IMR-90 (cell line): ENCODE data around the gene C7. TPM values are rescaled to one million over a fixed set of nuclear protein-coding genes. Genes with fewer than 3 reads are reported as not detected.

Source experiments
- ATAC-seq: fragments of 200-7000 bp; cut with Tn5 transposase; 2 replicates; pipeline ENCODE4 v1.9.1; 2020; ENCODE audit warnings: low read depth, mild to moderate bottlenecking, moderate library complexity
- BruUV-seq: library from RNA; stranded (reverse); fragments of 400-500 nt; replicated peaks from 2 replicates; lab custom pipeline; 2021; lab: Mats Ljungman, UMichigan
- CTCF ChIA-PET: fragments of 300-600 bp; formaldehyde crosslinking; extraction: SDS; loops from one replicate; lab custom pipeline; 2021; ENCODE audit warnings: antibody characterized with exemption; lab: Yijun Ruan, JAX
- POLR2A ChIA-PET: fragments of 300-600 bp; sonication (Branson Sonifier 250); formaldehyde crosslinking; loops from one replicate; lab custom pipeline; 2022; ENCODE audit warnings: antibody characterized with exemption; ENCODE audit not compliant: unreplicated experiment; lab: Charles Lee
- DNase-seq: peaks from one replicate; pipeline ENCODE4 v3.0.0; 2013
- H2AFZ ChIP-seq: replicated peaks from 2 replicates; pipeline ENCODE3; 2013; ENCODE audit warnings: low read length, mild to moderate bottlenecking; ENCODE audit not compliant: poor library complexity
- H2AK5ac ChIP-seq: 2 replicates; pipeline ENCODE4 v1.6.1; 2013; ENCODE audit warnings: low read depth, low read length, inconsistent platforms
- H2AK9ac ChIP-seq: replicated peaks from 2 replicates; pipeline ENCODE3; 2013; ENCODE audit warnings: mild to moderate bottlenecking, low read depth, low read length, moderate library complexity; ENCODE audit not compliant: poor library complexity
- H2BK120ac ChIP-seq: 2 replicates; pipeline ENCODE4 v1.6.1; 2013; ENCODE audit warnings: low read depth, low read length, inconsistent platforms
- H2BK15ac ChIP-seq: 3 replicates; pipeline ENCODE4 v1.6.1; 2013; ENCODE audit warnings: low read depth, low read length, inconsistent platforms
- H2BK20ac ChIP-seq: 2 replicates; pipeline ENCODE4 v1.6.1; 2013; ENCODE audit warnings: low read depth, mild to moderate bottlenecking, inconsistent platforms, low read length, moderate library complexity
- H2BK5ac ChIP-seq: 2 replicates; pipeline ENCODE4 v1.6.1; 2013; ENCODE audit warnings: mild to moderate bottlenecking, low read depth, low read length, inconsistent platforms; ENCODE audit not compliant: poor library complexity, severe bottlenecking
- H3K14ac ChIP-seq: replicated peaks from 2 replicates; pipeline ENCODE4 v1.6.1; 2013; ENCODE audit warnings: low read depth, low read length, inconsistent platforms
- H3K18ac ChIP-seq: 2 replicates; pipeline ENCODE4 v1.6.1; 2013; ENCODE audit warnings: low read depth, low read length, control low read depth
- H3K23ac ChIP-seq: 2 replicates; pipeline ENCODE4 v1.6.1; 2013; ENCODE audit warnings: low read depth, low read length, inconsistent platforms
- H3K27ac ChIP-seq: 2 replicates; pipeline ENCODE4 v1.5.1; 2013; ENCODE audit warnings: mild to moderate bottlenecking, control low read depth, low read length; ENCODE audit not compliant: insufficient read depth
- H3K27me3 ChIP-seq: 2 replicates; pipeline ENCODE4 v1.6.1; 2013; ENCODE audit warnings: low read length; ENCODE audit not compliant: control insufficient read depth, insufficient read depth
- H3K36me3 ChIP-seq: 2 replicates; pipeline ENCODE4 v1.6.1; 2013; ENCODE audit warnings: low read length, mixed read lengths; ENCODE audit not compliant: control insufficient read depth, insufficient read depth
- H3K4ac ChIP-seq: 2 replicates; pipeline ENCODE4 v1.6.1; 2013; ENCODE audit warnings: low read depth, low read length, inconsistent platforms
- H3K4me1 ChIP-seq: 2 replicates; pipeline ENCODE4 v1.6.1; 2013; ENCODE audit warnings: low read length, mixed read lengths; ENCODE audit not compliant: control insufficient read depth, insufficient read depth
- H3K4me2 ChIP-seq: 2 replicates; pipeline ENCODE4 v1.6.1; 2013; ENCODE audit warnings: low read depth, mild to moderate bottlenecking, control low read depth, low read length, moderate library complexity
- H3K4me3 ChIP-seq: 2 replicates; pipeline ENCODE4 v1.5.1; 2013; ENCODE audit warnings: low read depth, mild to moderate bottlenecking, control low read depth, low read length, moderate library complexity; ENCODE audit not compliant: insufficient read depth
- H3K56ac ChIP-seq: 2 replicates; pipeline ENCODE4 v1.6.1; 2013; ENCODE audit warnings: low read length, inconsistent platforms; ENCODE audit not compliant: insufficient read depth; ENCODE audit errors: extremely low read depth
- H3K79me1 ChIP-seq, 2 experiments: 2 replicates each; pipeline ENCODE4 v1.6.1; 2013; ENCODE audit warnings: low read length in 2 of 2, inconsistent platforms in 1 of 2, low read depth in 1 of 2
- H3K9ac ChIP-seq: 2 replicates; pipeline ENCODE4 v1.6.1; 2013; ENCODE audit warnings: low read depth, low read length, control low read depth
- H3K9me1 ChIP-seq: 2 replicates; pipeline ENCODE4 v1.6.1; 2013; ENCODE audit warnings: low read length, inconsistent platforms; ENCODE audit not compliant: insufficient read depth
- H3K9me3 ChIP-seq: 2 replicates; pipeline ENCODE4 v1.6.1; 2013; ENCODE audit warnings: low read length; ENCODE audit not compliant: control insufficient read depth, insufficient read depth
- H4K20me1 ChIP-seq: 2 replicates; pipeline ENCODE4 v1.6.1; 2013; ENCODE audit warnings: low read length, inconsistent platforms; ENCODE audit not compliant: insufficient read depth
- H4K5ac ChIP-seq: 2 replicates; pipeline ENCODE4 v1.6.1; 2013; ENCODE audit warnings: mild to moderate bottlenecking, low read depth, low read length, control low read depth
- H4K8ac ChIP-seq, 2 experiments: 2 replicates each; pipeline ENCODE4 v1.6.1; 2013; ENCODE audit warnings: low read depth in 2 of 2, low read length in 2 of 2, control low read depth in 1 of 2, inconsistent platforms in 1 of 2
- H4K91ac ChIP-seq: 2 replicates; pipeline ENCODE4 v1.6.1; 2013; ENCODE audit warnings: low read depth, low read length, inconsistent platforms; ENCODE audit not compliant: insufficient read depth
- CEBPB ChIP-seq: IDR thresholded peaks from 2 replicates; pipeline ENCODE4 v1.6.1; 2012; ENCODE audit warnings: low read depth, low read length, improper control_type of control experiment
- CHD1 ChIP-seq: IDR thresholded peaks from 2 replicates; pipeline ENCODE4 v1.6.1; 2012; ENCODE audit warnings: low read depth, low read length, improper control_type of control experiment
- MXI1 ChIP-seq: IDR thresholded peaks from 2 replicates; pipeline ENCODE4 v1.6.1; 2012; ENCODE audit warnings: low read depth, mild to moderate bottlenecking, low read length, moderate library complexity, borderline replicate concordance
- SMC3 ChIP-seq: fragments of 150-350 bp; IDR thresholded peaks from 2 replicates; pipeline ENCODE4 v1.6.1; 2016; ENCODE audit warnings: low read depth, mild to moderate bottlenecking, antibody characterized with exemption, low read length, moderate library complexity
- WGBS, 2 experiments: methylation state at CpG; one replicate each; pipeline versions ENCODE4 v1.1.5 to v1.1.7; 2013; ENCODE audit warnings: missing lambda C conversion rate in 2 of 2; ENCODE audit not compliant: insufficient read length in 1 of 2; ENCODE audit errors: extremely low coverage in 2 of 2; 5-methylcytosine and 5-hydroxymethylcytosine counted together
- dilution Hi-C: fragments of 300-500 bp; cut with HindIII; formaldehyde crosslinking; loops from one replicate; pipeline ENCODE4 v1.14.3; 2018; ENCODE audit warnings: low sequenced_read_pairs; ENCODE audit not compliant: unreplicated experiment
- in situ Hi-C: fragments of 300-500 bp; cut with MboI; formaldehyde crosslinking; loops from 3 replicates; pipeline ENCODE4 v1.14.3; 2019; ENCODE audit warnings: low sequenced_read_pairs, inconsistent platforms, mixed read lengths
- intact Hi-C: fragments of 100-400 bp; cut with micrococcal nuclease; formaldehyde crosslinking; loops from 2 replicates; pipeline ENCODE4 v1.10.0; 2022
- polyA plus RNA-seq, 3 experiments: library from polyadenylated mRNA; depleted of rRNA; stranded (reverse); fragments of >200 nt; gene quantifications; 2 replicates each; pipeline ENCODE4 v1.2.3, GENCODE V29; 2012; ENCODE audit warnings: low replicate concordance in 1 of 3
- total RNA-seq: library from RNA; depleted of rRNA; stranded (reverse); fragments of >200 nt; gene quantifications from 2 replicates; pipeline ENCODE4 v1.2.3, GENCODE V29; 2012
- TF ChIP-seq, protein P1 (sequence below): conservative IDR thresholded peaks from 2 replicates; pipeline ENCODE4 v1.5.1; 2012; ENCODE audit warnings: mild to moderate bottlenecking, low read depth, low read length, improper control_type of control experiment

The C7 gene
- total and polyA plus RNA-seq, 2 of the 4 experiments (the other 2 are of a cell fraction), result 0.54 to 1.8 TPM

DNA sequence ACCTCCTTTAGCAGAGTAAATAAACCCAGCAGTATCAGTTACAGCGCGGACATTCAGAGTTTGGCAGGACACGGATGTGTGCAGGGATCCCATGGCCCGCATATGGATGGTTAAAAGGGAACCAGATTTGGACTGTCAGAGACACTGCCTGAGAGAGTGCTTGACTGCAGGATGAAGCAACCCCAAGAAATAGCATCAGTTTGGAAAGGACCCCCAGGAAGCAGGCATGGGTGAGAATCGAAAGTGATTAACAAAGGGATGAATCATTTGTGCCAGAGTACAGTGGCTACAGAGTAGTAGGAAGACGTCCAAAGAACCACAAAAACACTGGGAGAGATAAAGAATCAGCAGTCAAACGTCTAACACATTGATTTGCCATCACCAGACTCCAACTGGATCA, 5.5 kb downstream of the C7 start:
- intact Hi-C loops (loop anchor here (5.0 kb wide), 1 partner anchor 77 kb away; no protein-coding TSS in a partner anchor), dilution Hi-C loops (no loop called here), in situ Hi-C loops (loop anchor here (25.0 kb wide), 1 partner anchor 722 kb away; no protein-coding TSS in a partner anchor)
- Histone ChIP-seq H3K4me2 (peak overlapping the region; percentile 93), H4K8ac (peak overlapping the region in 1 of 2 experiments; percentile 41; a peak in 1 of 4 replicates), H3K9me3 (no peaks in the 10 kb centered on the region), H4K5ac (peak overlapping the region; percentile 42; the same call in 1 of the 2 replicates), H3K14ac (peak overlapping the region; percentile 24; the same call in 1 of the 2 replicates), H3K27ac (no peak overlapping the region), H3K4me1 (peaks cover 3% of the 10 kb centered on the region), H2BK20ac (peak overlapping the region; percentile 65), H2AK9ac (peak overlapping the region; percentile 62), H3K9ac (no peak overlapping the region; the same call in 1 of the 2 replicates), H2BK120ac (peak overlapping the region; percentile 35), H3K36me3 (no peaks in the 10 kb centered on the region), H4K91ac (peak overlapping the region; percentile 43; the same call in 1 of the 2 replicates), H2BK5ac (peak overlapping the region; percentile 20), H3K27me3 (no peaks in the 10 kb centered on the region), H3K4ac (peak overlapping the region; percentile 24; the same call in 1 of the 2 replicates), H4K20me1 (no peaks in the 10 kb centered on the region), H3K56ac (no peak overlapping the region), H3K4me3 (peak overlapping the region; percentile 6; the same call in 1 of the 2 replicates), H3K9me1 (no peaks in the 10 kb centered on the region), H2BK15ac (no peak overlapping the region), H3K18ac (peak overlapping the region; percentile 66; the same call in 1 of the 2 replicates), H2AFZ (peak overlapping the region; percentile 76), H3K23ac (peak overlapping the region; percentile 77; the same call in 1 of the 2 replicates), H2AK5ac (no peak overlapping the region), H3K79me1 (no peaks in the 10 kb centered on the region)
- ChIA-PET POLR2A (interaction anchor here (0.7 kb wide), 1 partner anchor 168 kb away, joined by 3 read pairs; no protein-coding TSS in a partner anchor), CTCF (no interaction called here)
- ATAC-seq (peak; percentile 65), DNase-seq (peak; percentile 55)
- BruUV-seq, result no TSS peak
- WGBS, 2 experiments, result 29% methylated on average over 1 of the region's 7 CpGs; no CpG with 5 or more reads in 1 of the 2 experiments
- TF ChIP-seq SMC3 (no peak), MXI1 (no peak), CHD1 (no peak), CEBPB (peak; percentile 45; the same call in 1 of the 2 replicates)
- TF ChIP-seq, protein P1, sequence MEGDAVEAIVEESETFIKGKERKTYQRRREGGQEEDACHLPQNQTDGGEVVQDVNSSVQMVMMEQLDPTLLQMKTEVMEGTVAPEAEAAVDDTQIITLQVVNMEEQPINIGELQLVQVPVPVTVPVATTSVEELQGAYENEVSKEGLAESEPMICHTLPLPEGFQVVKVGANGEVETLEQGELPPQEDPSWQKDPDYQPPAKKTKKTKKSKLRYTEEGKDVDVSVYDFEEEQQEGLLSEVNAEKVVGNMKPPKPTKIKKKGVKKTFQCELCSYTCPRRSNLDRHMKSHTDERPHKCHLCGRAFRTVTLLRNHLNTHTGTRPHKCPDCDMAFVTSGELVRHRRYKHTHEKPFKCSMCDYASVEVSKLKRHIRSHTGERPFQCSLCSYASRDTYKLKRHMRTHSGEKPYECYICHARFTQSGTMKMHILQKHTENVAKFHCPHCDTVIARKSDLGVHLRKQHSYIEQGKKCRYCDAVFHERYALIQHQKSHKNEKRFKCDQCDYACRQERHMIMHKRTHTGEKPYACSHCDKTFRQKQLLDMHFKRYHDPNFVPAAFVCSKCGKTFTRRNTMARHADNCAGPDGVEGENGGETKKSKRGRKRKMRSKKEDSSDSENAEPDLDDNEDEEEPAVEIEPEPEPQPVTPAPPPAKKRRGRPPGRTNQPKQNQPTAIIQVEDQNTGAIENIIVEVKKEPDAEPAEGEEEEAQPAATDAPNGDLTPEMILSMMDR, result no peak
